ENCODE measurements around the gene TMEM120A. TPM values are rescaled to one million over a fixed set of nuclear protein-coding genes. Genes with fewer than 3 reads are reported as not detected.

Gene TMEM120A
- total RNA-seq, 6 experiments from 2014 or later = 35.5 to 47.3 (median 37.2) TPM

DNA sequence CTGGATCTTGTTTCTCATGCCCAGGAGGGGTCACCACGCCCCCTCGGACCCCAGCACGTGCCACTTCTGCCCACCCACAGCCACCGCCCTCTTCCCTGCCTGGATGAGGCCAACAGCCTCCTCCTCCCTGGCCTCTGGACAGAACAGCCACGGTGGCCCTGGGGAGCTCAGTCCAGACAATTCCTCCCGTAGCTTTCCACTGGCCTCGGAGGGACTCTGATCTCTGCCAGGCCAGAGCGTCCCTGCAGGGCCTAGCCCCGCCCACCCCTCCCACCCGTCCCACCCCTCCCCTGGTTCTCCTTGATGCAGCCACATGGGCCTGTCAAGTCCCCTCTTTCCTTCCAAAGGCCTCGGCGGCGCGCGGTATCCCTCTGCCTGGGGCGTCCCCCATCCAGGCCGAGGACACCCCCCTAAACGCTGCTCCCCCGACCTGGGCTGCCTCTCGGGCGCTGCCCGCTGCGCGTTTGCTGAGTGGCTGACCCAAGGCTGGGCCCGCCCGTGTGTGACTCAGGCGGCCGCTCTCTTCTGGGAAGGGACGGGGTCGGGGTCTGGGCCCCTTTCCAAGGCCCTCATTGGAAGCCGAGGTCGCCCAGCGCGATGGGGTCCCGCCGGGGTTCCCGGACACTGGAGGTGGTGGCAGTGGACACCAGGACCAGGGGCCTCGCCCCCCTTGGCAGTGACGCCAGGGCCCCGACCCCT lies 557 bp downstream of the TMEM120A start:
- Mint-ChIP-seq H3K9me3 (no peaks in the 10 kb centered on the region), H3K4me1 (ENCODE audit: low read depth) (peaks cover 14% of the 10 kb centered on the region), H3K27me3 (ENCODE audit: insufficient read depth) (peaks cover 4% of the 10 kb centered on the region; the same call in 1 of the 2 replicates), H3K36me3 (ENCODE audit: low read depth) (peaks cover 21% of the 10 kb centered on the region), H3K27ac (peak overlapping the region; percentile 74), H3K4me3 (peak overlapping the region; percentile 85)
- no peak for TF ChIP-seq CTCF (IDR thresholded peaks at IDR 0.05)
- peak; percentile 62 for DNase-seq

DNA sequence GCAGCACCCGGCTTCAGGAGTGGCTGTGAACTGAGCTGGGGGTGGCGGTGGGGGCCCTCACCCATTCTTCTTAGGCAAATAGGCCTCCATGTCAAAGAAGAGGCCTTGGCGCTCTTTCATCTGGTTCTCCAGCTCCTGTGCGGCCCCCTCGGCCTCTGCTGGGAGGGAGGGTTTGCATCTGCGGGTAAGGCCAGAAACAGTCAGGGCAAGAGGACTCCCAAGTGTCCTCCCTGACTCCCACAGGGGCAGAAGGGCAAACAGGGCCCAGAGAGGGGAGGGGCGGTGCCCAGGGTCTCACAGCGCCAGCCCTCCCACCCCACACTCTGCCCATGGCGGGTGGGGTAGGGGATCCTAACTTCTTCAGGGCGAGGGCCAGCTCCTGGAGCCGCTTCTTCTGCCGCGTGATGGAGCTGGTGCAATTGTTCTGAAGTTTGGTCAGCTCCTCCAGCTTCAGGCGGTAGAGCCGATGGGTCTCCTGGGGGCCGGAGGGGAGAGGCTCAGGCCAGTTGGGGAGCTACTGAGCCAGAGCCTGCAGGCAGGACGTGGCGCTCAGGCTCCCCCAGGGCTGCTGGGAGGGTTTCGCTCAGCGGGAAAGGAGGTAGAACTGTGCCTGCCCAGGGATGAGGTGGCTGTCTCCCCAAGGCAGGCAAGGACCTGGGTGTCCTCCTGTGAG lies 2.2 kb downstream of the TMEM120A start:
- peaks cover 14% of the 10 kb centered on the region for H3K4me1 Mint-ChIP-seq (ENCODE audit: low read depth)
- no peak; the same call in 1 of the 2 replicates for TF ChIP-seq CTCF (IDR thresholded peaks at IDR 0.05)
- H3K9me3 Mint-ChIP-seq = no peaks in the 10 kb centered on the region
- H3K36me3 Mint-ChIP-seq (ENCODE audit: low read depth) = peaks cover 15% of the 10 kb centered on the region
- DNase-seq = no peak
- H3K27me3 Mint-ChIP-seq (ENCODE audit: insufficient read depth) = peaks cover 4% of the 10 kb centered on the region; the same call in 1 of the 2 replicates
- H3K4me3 Mint-ChIP-seq = no peak overlapping the region
- no peak overlapping the region for H3K27ac Mint-ChIP-seq

GRCh38 chr7:75991531-75992082 lies 2.8 kb downstream of the TMEM120A start:
- H3K4me1 Mint-ChIP-seq (ENCODE audit: low read depth) = peaks cover 14% of the 10 kb centered on the region
- 0 out of 2 replicates have a peak, but pooled peaks have one; percentile 13 for TF ChIP-seq CTCF (IDR thresholded peaks at IDR 0.05)
- H3K36me3 Mint-ChIP-seq (ENCODE audit: low read depth) = peaks cover 11% of the 10 kb centered on the region

GRCh38 chr7:75989500-75990388 lies 4.7 kb downstream of the TMEM120A start:
- Mint-ChIP-seq H3K9me3 (no peaks in the 10 kb centered on the region), H3K4me1 (ENCODE audit: low read depth) (peaks cover 10% of the 10 kb centered on the region), H3K27me3 (ENCODE audit: insufficient read depth) (peaks cover 4% of the 10 kb centered on the region; the same call in 1 of the 2 replicates), H3K27ac (no peak overlapping the region), H3K4me3 (no peak overlapping the region), H3K36me3 (ENCODE audit: low read depth) (no peaks in the 10 kb centered on the region)
- no peak for DNase-seq
- TF ChIP-seq CTCF (IDR thresholded peaks at IDR 0.05) = no peak

More at GRCh38 chr7:75991531-75992082, 2.8 kb downstream of the TMEM120A start:
- DNase-seq = no peak
- Mint-ChIP-seq H3K9me3 (no peaks in the 10 kb centered on the region), H3K27me3 (ENCODE audit: insufficient read depth) (peaks cover 4% of the 10 kb centered on the region; the same call in 1 of the 2 replicates), H3K4me3 (no peak overlapping the region), H3K27ac (no peak overlapping the region)
